ENCODE results near the gene FA2H.
"Not testable (repeated sequence)": the region's sequence is repeated elsewhere in the genome, so short reads cannot be mapped to it uniquely, and the experiment has no call there.

Gene FA2H

DNA sequence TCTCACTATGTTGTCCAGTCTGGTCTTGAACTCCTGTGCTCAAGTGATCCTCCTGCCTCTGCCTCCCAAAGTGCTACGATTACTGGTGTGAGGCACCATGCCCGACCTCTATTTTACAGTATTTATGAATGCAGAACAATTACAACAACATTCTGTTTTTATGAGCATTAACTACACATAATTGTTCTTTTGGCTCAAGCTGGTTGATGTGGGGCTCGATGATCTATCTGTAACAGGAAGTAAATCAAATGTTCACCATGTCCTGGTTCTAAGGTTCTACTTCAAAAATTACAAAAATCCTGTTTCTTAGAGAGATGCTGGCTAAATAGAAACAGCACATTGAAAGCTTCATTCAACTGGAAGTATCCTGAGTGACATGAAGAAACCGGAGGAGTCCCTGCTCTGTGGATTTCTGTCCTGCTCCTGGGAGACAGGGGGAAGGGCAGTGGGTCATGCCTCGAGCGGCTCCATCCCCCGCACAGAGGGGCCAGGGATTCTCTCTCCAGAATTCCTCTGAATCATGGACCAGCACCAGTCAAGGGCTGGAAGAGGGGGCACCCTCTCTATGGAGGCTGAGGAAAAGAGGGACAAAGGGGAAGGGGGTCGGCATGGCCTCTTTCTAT, 31.5 kb downstream of the FA2H start:
- no peak for DNase-seq

GRCh38 chr16:74742051-74742481, 32.6 kb downstream of the FA2H start:
- DNase-seq, result no peak

GRCh38 chr16:74740795-74741304, 33.8 kb downstream of the FA2H start:
- DNase-seq, result no peak

- no peak for DNase-seq
These were observed 35.3 kb downstream of the FA2H start for GRCh38 chr16:74739275-74739674.

GRCh38 chr16:74738816-74739215, 35.8 kb downstream of the FA2H start:
- DNase-seq, result no peak

GRCh38 chr16:74738113-74738541, 36.5 kb downstream of the FA2H start:
- no peak for DNase-seq

DNA sequence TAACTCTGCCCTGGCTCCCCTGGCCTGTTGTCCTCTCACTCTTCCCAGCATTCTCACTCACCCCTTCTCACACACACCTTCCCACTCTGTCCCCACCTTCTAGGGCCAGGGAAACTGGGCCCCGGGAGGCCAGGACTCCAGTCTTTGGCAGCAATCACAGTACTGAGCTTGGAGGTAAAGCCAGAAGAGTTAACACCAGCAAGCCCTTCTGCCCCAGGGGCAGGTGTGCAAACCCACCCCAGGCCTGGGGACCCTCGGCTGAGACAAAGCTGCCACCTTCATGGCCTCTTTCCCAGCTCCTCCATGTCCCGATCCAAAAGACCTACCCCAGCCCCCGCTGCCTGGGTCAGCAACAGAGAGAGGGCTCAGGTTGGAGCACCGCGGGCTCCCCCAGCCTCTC, 37.1 kb downstream of the FA2H start:
- DNase-seq, result no peak

- no peak for DNase-seq
These were observed 38.0 kb downstream of the FA2H start for GRCh38 chr16:74736531-74737157.

DNA sequence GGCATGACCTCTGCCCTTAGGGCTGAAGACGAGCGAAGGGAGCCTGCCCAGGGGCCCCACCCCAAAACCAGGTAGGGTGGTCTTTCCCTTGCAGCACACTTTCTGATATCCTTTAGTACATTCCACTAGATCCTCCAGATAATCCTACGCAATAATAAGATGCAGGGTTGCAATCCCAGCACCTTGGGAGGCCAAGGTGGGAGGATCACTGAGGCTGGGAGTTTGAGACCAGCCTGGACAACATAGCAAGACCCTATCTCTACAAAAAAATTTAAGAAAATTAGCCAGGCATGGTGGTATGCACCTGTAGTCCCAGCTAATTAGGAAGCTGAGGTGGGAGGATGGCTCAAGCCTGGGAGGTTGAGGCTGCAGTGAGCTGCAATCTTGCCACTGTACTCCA, 39.1 kb downstream of the FA2H start:
- no peak for DNase-seq

- DNase-seq, result no peak
These were observed 39.5 kb downstream of the FA2H start for GRCh38 chr16:74735162-74735452.

DNA sequence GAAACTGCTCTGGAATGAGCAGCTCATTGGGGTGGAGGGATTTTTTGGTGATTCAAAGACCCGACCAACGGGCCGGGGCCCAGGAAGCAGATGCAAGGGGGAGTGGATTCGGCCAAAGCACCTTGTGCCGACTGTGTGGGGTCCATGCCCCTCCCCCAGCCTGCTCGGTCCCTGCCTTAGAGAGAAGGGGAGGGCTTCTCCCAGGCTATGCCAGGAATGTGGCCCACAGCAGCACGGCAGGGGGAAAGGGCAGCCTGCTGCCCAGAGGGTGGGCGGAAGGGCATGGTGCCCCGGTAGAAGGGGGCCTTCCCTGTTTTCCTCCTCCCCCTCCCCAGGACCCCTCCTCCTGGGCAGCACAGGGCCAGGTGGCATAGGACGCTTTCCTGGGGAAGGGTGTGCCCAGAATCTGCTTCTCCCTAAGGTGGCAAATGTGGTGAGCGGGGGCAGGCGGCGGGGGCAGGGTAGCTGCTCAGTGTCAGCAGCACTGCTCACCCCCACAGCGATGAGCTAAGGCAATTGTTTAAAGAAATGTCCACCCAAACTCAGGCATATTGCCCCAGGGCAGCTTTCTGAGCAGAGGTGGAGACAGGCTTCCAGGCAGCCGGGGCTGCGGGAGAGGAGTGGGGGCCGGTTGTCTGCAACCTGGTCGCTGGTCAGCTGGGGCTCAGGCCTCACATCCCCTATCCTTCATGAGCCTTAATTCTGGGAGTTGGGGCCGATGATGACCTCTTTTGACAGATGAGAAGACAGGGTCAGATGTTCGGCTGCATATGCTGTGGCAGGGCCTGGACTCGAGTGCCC, 40.1 kb downstream of the FA2H start:
- DNase-seq, result no peak

DNA sequence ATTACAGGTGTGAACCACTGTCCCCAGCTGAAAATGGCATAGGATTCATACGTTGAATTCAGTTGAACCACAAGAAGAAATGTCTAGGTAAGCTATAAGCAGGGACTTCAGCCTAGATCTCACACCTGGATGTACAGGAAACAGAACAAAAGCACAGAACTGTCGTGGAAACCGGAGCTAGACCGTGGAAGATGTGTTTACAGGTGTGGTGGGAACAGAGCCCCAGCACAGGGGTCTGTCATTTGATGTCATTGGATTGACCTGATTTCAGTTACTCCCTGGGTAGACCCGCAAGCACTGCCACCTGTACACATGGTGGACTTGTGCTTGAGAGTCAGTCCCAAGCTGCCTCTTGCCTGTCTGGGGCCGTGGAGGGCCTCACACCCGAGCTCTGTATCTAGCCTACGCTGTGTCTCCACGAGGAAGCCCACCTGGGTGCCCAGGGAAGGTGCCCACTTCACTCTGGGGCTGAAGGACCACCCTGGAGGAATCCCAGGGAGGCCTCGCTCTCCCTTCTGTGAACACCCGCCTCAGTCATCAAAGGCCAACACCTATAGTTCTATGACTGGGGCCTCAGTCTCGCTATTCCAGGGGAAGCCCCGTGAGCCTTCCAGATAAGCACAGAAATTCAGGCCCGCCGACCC, 41.8 kb downstream of the FA2H start:
- no peak for DNase-seq

- DNase-seq, result no peak
These were observed 42.7 kb downstream of the FA2H start for GRCh38 chr16:74731853-74732477.

DNA sequence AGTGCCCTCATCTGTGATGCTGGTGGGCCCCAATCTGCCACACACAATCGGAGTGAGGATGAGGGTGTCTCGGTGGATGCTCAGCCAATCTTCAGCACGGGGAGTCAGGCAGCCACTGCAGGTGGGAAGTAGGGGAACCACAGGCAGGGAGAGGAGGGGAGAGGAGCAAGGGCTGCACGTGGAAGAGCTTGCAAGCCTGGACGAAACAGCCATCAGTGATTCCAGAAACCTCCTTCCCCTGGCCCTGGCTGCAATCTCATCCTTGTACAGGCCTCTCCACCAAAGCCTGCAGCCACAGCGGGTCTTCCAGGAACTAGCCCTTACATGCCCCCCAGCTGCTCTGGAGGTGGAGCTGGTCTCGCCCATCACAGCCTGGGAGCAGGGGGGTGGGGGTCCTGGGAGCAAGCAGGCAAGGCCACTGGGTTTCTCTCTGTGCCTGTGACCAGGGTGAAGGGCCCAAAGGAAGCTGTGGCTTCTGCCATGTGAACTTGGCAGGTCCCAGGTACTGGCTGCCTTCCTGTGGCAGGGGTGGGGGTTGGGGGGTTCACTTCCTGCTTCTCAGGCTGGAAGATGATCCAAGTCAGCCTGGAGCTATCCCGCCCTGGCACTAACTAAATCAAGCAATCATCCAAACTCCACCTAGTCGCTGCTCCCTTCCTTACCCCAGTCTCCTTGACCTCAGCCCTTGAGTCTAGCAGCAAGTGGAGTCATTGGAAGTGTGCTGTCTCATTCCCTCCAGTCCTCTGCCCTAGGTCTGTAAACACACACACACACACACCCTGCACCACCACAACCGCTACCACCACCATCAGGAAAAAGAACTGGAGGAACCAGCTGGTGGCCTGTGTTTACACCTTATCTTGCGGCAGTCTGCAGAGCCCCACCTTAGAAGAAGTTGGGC, 44.6 kb downstream of the FA2H start:
- DNase-seq, result no peak

DNA sequence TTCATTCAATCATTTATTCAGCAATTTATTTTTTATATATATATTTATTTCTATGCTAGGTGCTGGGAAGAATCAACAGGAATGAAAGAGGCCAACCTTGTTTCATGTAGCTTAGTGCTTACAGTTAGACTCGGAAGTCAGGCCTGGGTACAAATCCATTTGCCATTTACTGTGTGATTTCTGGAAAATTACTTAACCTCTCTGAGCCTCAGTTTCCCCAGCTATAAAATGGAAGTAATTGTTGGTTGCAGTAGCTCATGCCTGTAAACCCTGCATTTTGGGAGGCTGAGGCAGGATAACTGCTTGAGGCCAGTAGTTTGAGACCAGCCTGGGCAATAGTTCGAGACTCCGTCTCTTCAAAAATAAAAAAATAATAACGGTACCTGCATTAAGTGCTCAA, 46.7 kb downstream of the FA2H start:
- DNase-seq, result no peak

DNA sequence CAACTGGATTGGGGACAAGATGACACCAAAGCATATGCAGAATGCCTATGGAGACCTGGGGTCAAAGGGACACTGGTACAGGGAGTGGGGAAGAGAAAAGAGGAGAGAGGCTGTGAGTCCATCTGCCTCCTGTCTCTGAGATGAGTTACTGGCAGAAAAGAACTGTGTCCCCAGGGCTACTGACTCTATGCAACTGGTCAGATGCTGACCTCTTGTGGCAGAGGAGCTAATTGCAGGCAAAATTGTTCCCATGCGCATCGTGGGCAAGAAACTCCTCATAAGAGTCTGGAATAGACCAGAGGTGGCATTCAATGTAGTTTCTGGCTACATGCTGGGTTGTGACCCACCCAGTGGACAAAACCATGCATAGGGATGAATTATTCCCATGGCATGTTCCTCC, 47.9 kb downstream of the FA2H start:
- peak; percentile 4 for DNase-seq

DNA sequence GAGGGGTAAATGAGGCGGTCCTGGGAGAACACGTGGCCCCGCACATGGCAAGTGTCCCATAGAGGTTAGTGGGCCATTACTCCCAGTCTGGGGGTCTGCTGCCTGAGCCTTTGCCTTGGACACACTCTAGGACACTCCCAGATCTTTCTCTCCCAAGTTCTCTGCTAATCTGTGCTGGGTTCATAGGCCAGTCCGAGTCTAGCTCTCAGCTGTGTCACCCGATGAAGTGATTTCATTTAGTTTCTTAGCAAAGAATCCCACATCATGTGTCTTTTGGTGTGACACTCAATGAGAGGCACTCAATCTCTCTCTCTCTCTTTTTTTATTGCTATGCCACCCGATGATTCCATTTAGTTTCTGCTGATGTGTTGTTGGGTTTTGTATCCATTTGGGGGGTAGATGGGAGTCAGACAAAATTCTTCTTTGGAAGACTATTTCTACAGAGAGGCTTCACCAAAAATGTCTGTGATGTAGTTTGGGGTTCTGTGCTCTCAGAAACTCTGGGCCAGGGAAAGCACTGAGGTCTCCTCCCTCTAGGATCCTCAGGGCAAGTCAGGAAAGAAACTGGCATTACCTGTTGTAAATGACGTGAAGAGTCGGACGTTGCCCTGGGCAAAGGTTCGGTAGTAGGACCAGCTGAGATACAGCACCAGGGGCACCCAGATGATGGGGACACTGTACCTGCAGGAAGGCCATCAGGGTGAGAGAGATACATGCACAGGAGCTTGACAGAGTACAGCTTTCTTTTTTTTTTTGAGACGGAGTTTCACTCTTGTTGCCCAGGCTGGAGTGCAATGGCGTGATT, 48.8 kb downstream of the FA2H start:
- no peak for DNase-seq

DNA sequence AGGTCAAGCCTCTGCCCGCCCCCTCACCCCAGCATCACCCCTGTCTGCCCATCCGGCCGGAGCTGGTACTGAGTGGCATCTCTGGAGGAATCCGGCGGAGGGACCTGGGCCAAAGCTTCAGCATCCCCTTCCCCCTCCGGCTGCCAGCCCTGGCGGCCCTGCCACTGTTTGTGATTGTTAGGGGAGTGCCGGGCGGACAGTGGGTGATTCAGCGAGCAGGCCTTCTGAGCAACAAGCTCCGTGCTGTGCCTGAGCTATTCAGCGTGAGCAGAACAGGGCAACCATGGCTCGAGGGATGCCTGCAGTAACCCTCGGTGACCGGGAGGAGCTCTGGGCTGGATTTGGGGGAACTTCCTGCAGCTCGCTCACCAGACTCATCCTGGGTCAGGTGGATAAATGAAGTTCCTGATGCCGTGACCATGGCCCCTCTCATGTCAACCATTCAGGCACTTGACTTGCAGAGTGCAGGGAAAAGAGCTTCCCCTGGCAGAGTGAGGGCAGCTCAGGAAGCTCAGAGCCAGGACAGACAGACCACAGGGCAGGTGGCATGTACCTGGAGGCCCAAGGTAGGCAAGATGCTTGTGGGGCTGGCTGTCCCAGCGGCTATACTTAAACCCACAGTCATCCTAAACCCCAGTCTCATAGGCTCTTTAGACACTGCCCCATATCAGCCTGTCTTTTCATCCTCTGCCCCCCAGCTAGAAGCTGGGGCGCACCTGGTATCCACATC, 49.6 kb downstream of the FA2H start:
- DNase-seq, result no peak

- DNase-seq, result no peak
These were observed 51.4 kb downstream of the FA2H start for GRCh38 chr16:74723256-74723655.

DNA sequence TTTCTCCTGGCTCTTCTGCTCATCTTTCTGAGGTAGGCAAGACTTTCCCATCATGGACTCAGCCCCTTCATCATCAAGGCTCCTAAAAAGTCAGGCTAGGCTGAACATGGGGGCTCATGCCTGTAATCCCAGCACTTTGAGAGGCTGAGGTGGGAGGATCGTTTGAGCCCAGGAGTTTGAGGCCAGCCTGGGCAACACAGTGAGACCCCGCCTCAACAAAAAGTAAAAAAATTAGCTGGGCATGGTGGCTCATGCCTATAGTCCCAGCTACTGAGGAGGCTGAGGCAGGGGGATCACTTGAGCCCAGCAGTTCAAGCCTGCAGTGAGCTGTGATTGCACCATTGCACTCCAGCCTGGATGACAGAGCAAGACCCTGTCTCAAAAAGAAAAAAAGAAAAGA, 52.5 kb downstream of the FA2H start:
- not testable (repeated sequence) for DNase-seq
